ENCODE results near the gene CPN1. TPM values are rescaled to one million over a fixed set of nuclear protein-coding genes. Genes with fewer than 3 reads are reported as not detected.

CPN1 gene
- total and polyA plus RNA-seq, 2 donors: 0.02 TPM; not detected in 1

DNA sequence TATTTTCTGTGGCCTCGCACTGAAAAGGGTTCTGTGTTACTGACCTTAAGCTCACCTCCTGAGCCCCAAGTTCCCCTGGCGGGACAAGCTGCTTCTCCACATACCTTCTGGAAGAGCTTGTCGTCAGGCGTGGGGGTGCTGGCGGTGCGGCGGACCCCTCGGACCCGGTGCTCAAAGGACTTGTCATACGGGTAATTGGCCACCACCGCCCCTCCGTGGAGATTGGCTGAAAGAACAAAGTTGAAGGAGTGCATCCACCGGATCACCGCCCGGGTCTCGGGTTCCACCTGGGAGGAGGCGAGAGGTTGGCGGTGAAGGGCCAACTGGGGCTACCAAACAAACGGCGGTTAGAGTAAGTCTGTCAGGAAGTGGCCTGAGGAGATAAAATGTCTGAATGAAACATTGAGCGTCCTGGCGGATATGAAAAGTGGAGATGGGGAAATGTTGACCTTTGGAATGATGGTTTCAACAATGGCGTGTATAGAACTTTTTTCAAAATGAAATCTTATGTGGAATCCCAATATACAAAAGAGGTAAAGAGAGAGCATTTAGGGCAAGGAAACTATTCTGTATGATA, 16.5 kb downstream of the CPN1 start:
- 61% methylated on average over 23 of the region's 23 CpGs for WGBS
- Histone ChIP-seq H3K9me3 (ENCODE audit: control insufficient read depth in 2 of 2, insufficient read depth in 1 of 2, low read length in 1 of 2) (no peaks in the 10 kb centered on the region), H3K4me3 (ENCODE audit: low read length in 2 of 2) (no peak overlapping the region), H3K4me1 (ENCODE audit: control insufficient read depth in 2 of 2, insufficient read depth in 2 of 2, low read length in 2 of 2) (no peaks in the 10 kb centered on the region), H3K36me3 (ENCODE audit: control insufficient read depth in 2 of 2, insufficient read depth in 2 of 2, low read length in 1 of 2) (no peaks in the 10 kb centered on the region), H3K27ac (ENCODE audit: low read depth in 1 of 2, low read length in 1 of 2) (no peak overlapping the region), H3K27me3 (ENCODE audit: control insufficient read depth in 2 of 2, insufficient read depth in 1 of 2, low read length in 1 of 2) (peaks cover 0 to 12% of the 10 kb centered on the region in 2 donors)
- no peak for DNase-seq (ENCODE audit: low read depth in 6 of 9, low spot score in 9 of 9)

DNA sequence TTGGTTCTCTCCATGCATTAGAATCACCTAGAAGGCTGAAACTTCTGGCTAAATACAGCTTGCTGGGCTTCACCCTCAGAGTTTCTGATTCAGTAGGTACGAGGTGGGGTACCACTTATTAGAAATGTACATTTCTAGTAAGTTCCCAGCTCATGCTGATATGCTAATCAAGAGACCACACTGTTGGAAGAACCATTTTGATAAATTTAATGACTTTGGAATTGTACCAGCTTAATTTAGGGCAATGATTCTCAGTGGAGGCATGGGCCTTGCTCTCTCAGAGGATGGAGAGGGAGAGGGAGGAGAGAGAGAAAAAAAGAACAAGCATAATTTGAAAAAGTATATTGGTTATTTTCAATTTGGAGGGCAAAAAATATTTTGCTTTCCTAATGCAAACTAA, 20.3 kb downstream of the CPN1 start:
- Histone ChIP-seq H3K36me3 (ENCODE audit: control insufficient read depth in 2 of 2, insufficient read depth in 2 of 2, low read length in 1 of 2) (no peaks in the 10 kb centered on the region), H3K4me1 (ENCODE audit: control insufficient read depth in 2 of 2, insufficient read depth in 2 of 2, low read length in 2 of 2) (no peaks in the 10 kb centered on the region), H3K27me3 (ENCODE audit: control insufficient read depth in 2 of 2, insufficient read depth in 1 of 2, low read length in 1 of 2) (peaks cover 0 to 9% of the 10 kb centered on the region in 2 donors), H3K9me3 (ENCODE audit: control insufficient read depth in 2 of 2, insufficient read depth in 1 of 2, low read length in 1 of 2) (no peaks in the 10 kb centered on the region), H3K4me3 (ENCODE audit: low read length in 2 of 2) (no peak overlapping the region), H3K27ac (ENCODE audit: low read depth in 1 of 2, low read length in 1 of 2) (no peak overlapping the region)
- DNase-seq (ENCODE audit: low read depth in 6 of 9, low spot score in 9 of 9): no peak
- WGBS: 95% methylated on average over 1 of the region's 1 CpG

GRCh38 chr10:100057948-100058347, 23.7 kb downstream of the CPN1 start:
- no peaks in the 10 kb centered on the region for H3K36me3 ChIP-seq (ENCODE audit: control insufficient read depth in 2 of 2, insufficient read depth in 2 of 2, low read length in 1 of 2)
- peaks cover 0 to 8% of the 10 kb centered on the region in 2 donors for H3K27me3 ChIP-seq (ENCODE audit: control insufficient read depth in 2 of 2, insufficient read depth in 1 of 2, low read length in 1 of 2)
- H3K4me3 ChIP-seq (ENCODE audit: low read length in 2 of 2): no peak overlapping the region
- WGBS: 87% methylated on average over 1 of the region's 1 CpG
- no peak overlapping the region for H3K27ac ChIP-seq (ENCODE audit: low read depth in 1 of 2, low read length in 1 of 2)
- H3K9me3 ChIP-seq (ENCODE audit: control insufficient read depth in 2 of 2, insufficient read depth in 1 of 2, low read length in 1 of 2): no peaks in the 10 kb centered on the region
- no peak for DNase-seq (ENCODE audit: low read depth in 6 of 9, low spot score in 9 of 9)
- no peaks in the 10 kb centered on the region for H3K4me1 ChIP-seq (ENCODE audit: control insufficient read depth in 2 of 2, insufficient read depth in 2 of 2, low read length in 2 of 2)

GRCh38 chr10:100053686-100054460, 27.8 kb downstream of the CPN1 start:
- Histone ChIP-seq H3K27ac (ENCODE audit: low read depth in 1 of 2, low read length in 1 of 2) (no peak overlapping the region), H3K27me3 (ENCODE audit: control insufficient read depth in 2 of 2, insufficient read depth in 1 of 2, low read length in 1 of 2) (peaks cover 0 to 10% of the 10 kb centered on the region in 2 donors), H3K4me3 (ENCODE audit: low read length in 2 of 2) (no peak overlapping the region), H3K36me3 (ENCODE audit: control insufficient read depth in 2 of 2, insufficient read depth in 2 of 2, low read length in 1 of 2) (no peaks in the 10 kb centered on the region), H3K4me1 (ENCODE audit: control insufficient read depth in 2 of 2, insufficient read depth in 2 of 2, low read length in 2 of 2) (no peaks in the 10 kb centered on the region), H3K9me3 (ENCODE audit: control insufficient read depth in 2 of 2, insufficient read depth in 1 of 2, low read length in 1 of 2) (no peaks in the 10 kb centered on the region)
- 76% methylated on average over 6 of the region's 6 CpGs for WGBS
- no peak for DNase-seq (ENCODE audit: low read depth in 6 of 9, low spot score in 9 of 9)

GRCh38 chr10:100046021-100046486, 35.6 kb downstream of the CPN1 start:
- H3K9me3 ChIP-seq (ENCODE audit: control insufficient read depth in 2 of 2, insufficient read depth in 1 of 2, low read length in 1 of 2): no peaks in the 10 kb centered on the region
- peak overlapping the region in 1 of 2 donors; percentile 36 for H3K27ac ChIP-seq (ENCODE audit: low read depth in 1 of 2, low read length in 1 of 2)
- peaks cover 0 to 2% of the 10 kb centered on the region in 2 donors for H3K36me3 ChIP-seq (ENCODE audit: control insufficient read depth in 2 of 2, insufficient read depth in 2 of 2, low read length in 1 of 2)
- WGBS: 33% methylated on average over 7 of the region's 7 CpGs
- peak; percentile 68 to 92 (median 83) for DNase-seq (ENCODE audit: low read depth in 6 of 9, low spot score in 9 of 9)
- H3K4me1 ChIP-seq (ENCODE audit: control insufficient read depth in 2 of 2, insufficient read depth in 2 of 2, low read length in 2 of 2): peaks cover 13 to 48% of the 10 kb centered on the region in 2 donors
- no peaks in the 10 kb centered on the region for H3K27me3 ChIP-seq (ENCODE audit: control insufficient read depth in 2 of 2, insufficient read depth in 1 of 2, low read length in 1 of 2)
- H3K4me3 ChIP-seq (ENCODE audit: low read length in 2 of 2): no peak overlapping the region

DNA sequence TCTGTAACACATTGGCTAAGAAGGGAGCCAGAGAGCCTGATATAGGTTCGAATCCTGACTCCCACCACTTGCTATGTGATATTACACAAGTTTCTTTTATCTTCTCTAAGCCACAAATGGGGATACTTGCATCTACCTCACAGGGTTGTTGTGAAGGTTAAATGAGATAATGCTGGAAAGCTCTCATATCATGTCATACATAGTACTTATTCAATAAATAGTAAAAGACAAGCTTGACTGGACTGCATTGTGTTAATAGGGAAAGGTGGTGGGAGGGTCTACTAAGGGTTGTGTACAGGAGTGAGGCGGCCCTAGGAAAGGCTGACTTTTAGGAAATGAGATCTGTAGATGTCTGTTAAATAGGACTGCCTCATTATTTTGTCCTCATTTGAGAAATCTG, 36.1 kb downstream of the CPN1 start:
- no peak for DNase-seq (ENCODE audit: low read depth in 6 of 9, low spot score in 9 of 9)
- peak overlapping the region in 1 of 2 donors; percentile 36 for H3K27ac ChIP-seq (ENCODE audit: low read depth in 1 of 2, low read length in 1 of 2)
- peaks cover 13 to 50% of the 10 kb centered on the region in 2 donors for H3K4me1 ChIP-seq (ENCODE audit: control insufficient read depth in 2 of 2, insufficient read depth in 2 of 2, low read length in 2 of 2)
- no peak overlapping the region for H3K4me3 ChIP-seq (ENCODE audit: low read length in 2 of 2)
- peaks cover 0 to 2% of the 10 kb centered on the region in 2 donors for H3K36me3 ChIP-seq (ENCODE audit: control insufficient read depth in 2 of 2, insufficient read depth in 2 of 2, low read length in 1 of 2)
- 85% methylated on average over 2 of the region's 2 CpGs for WGBS
- H3K9me3 ChIP-seq (ENCODE audit: control insufficient read depth in 2 of 2, insufficient read depth in 1 of 2, low read length in 1 of 2): no peaks in the 10 kb centered on the region
- no peaks in the 10 kb centered on the region for H3K27me3 ChIP-seq (ENCODE audit: control insufficient read depth in 2 of 2, insufficient read depth in 1 of 2, low read length in 1 of 2)

DNA sequence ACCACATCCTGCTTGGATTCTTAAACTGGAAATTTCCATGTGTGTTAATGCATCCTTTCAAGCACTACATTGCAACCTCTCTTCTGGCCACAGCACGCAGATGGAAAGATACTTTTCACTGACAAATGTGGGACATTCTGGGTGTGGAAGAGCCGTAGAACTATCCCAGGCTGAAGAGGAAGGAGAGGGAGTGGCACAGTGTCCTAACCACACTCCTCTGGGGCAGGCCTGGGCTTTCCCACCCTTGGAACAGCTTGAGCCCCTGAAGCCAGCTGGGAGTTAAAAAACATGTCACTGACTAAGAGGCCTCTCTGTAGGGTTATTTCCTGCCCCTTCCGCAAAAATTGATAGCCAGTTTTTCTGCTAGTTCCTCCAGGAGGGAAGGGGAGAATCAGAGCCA, 37.9 kb downstream of the CPN1 start:
- Histone ChIP-seq H3K4me1 (ENCODE audit: control insufficient read depth in 2 of 2, insufficient read depth in 2 of 2, low read length in 2 of 2) (peaks cover 13 to 52% of the 10 kb centered on the region in 2 donors), H3K9me3 (ENCODE audit: control insufficient read depth in 2 of 2, insufficient read depth in 1 of 2, low read length in 1 of 2) (no peaks in the 10 kb centered on the region), H3K36me3 (ENCODE audit: control insufficient read depth in 2 of 2, insufficient read depth in 2 of 2, low read length in 1 of 2) (peaks cover 0 to 2% of the 10 kb centered on the region in 2 donors), H3K4me3 (ENCODE audit: low read length in 2 of 2) (no peak overlapping the region), H3K27ac (ENCODE audit: low read depth in 1 of 2, low read length in 1 of 2) (peak overlapping the region; percentile 55 to 60), H3K27me3 (ENCODE audit: control insufficient read depth in 2 of 2, insufficient read depth in 1 of 2, low read length in 1 of 2) (no peaks in the 10 kb centered on the region)
- peak in 1 of 9 donors; percentile 22 for DNase-seq (ENCODE audit: low read depth in 6 of 9, low spot score in 9 of 9)
- WGBS: 62% methylated on average over 3 of the region's 3 CpGs

- DNase-seq (ENCODE audit: low read depth in 6 of 9, low spot score in 9 of 9): peak in 3 of 9 donors; percentile 31 to 65 (median 46)
- Histone ChIP-seq H3K4me1 (ENCODE audit: control insufficient read depth in 2 of 2, insufficient read depth in 2 of 2, low read length in 2 of 2) (peaks cover 13 to 57% of the 10 kb centered on the region in 2 donors), H3K9me3 (ENCODE audit: control insufficient read depth in 2 of 2, insufficient read depth in 1 of 2, low read length in 1 of 2) (no peaks in the 10 kb centered on the region), H3K27ac (ENCODE audit: low read depth in 1 of 2, low read length in 1 of 2) (peak overlapping the region; percentile 55 to 60), H3K36me3 (ENCODE audit: control insufficient read depth in 2 of 2, insufficient read depth in 2 of 2, low read length in 1 of 2) (peaks cover 0 to 2% of the 10 kb centered on the region in 2 donors), H3K4me3 (ENCODE audit: low read length in 2 of 2) (no peak overlapping the region), H3K27me3 (ENCODE audit: control insufficient read depth in 2 of 2, insufficient read depth in 1 of 2, low read length in 1 of 2) (no peaks in the 10 kb centered on the region)
- WGBS: 85% methylated on average over 2 of the region's 2 CpGs
Observed at GRCh38 chr10:100043344-100043743, 38.3 kb downstream of the CPN1 start.

DNA sequence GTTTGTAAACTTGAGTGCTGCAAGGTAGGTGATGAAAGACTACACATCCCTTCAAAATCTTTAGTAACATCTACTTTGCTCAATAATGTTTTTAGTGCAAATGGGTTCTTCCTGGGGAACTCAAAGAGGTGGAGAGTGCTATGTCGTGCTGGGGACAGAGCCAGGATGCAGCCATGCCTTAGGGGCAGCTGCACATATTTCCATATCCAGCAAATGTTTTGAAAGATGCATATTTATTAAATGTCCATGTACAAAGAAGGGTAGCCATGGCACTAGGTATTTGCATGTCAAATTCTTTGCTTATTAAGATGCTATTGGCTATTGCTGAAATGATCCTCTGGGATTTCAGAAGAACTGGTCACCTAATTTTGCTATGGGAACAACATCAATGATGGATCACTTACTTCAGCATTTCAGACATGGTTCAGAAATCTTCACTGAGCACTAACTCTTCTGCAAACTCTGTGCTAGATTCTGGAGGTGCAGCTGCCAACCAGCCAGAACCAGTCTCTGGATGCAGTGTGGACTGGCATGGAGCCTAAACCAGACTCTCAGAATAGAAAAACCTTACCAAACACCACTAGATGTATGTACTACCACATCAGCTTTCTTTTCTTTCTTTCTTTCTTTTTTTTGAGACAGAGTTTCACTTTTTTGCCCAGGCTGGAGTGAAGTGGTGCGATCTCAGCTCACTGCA, 40.2 kb downstream of the CPN1 start:
- peak in 2 of 9 donors; percentile 9 to 27 for DNase-seq (ENCODE audit: low read depth in 6 of 9, low spot score in 9 of 9)
- H3K27me3 ChIP-seq (ENCODE audit: control insufficient read depth in 2 of 2, insufficient read depth in 1 of 2, low read length in 1 of 2): no peaks in the 10 kb centered on the region
- peak overlapping the region in 1 of 2 donors; percentile 55 for H3K27ac ChIP-seq (ENCODE audit: low read depth in 1 of 2, low read length in 1 of 2)
- peaks cover 13 to 57% of the 10 kb centered on the region in 2 donors for H3K4me1 ChIP-seq (ENCODE audit: control insufficient read depth in 2 of 2, insufficient read depth in 2 of 2, low read length in 2 of 2)
- H3K36me3 ChIP-seq (ENCODE audit: control insufficient read depth in 2 of 2, insufficient read depth in 2 of 2, low read length in 1 of 2): peaks cover 0 to 2% of the 10 kb centered on the region in 2 donors
- 96% methylated on average over 2 of the region's 2 CpGs for WGBS
- no peaks in the 10 kb centered on the region for H3K9me3 ChIP-seq (ENCODE audit: control insufficient read depth in 2 of 2, insufficient read depth in 1 of 2, low read length in 1 of 2)
- no peak overlapping the region for H3K4me3 ChIP-seq (ENCODE audit: low read length in 2 of 2)

All from thymus (tissue), 11 donors.